Loucy (cell line): Measurements from ENCODE around the gene PDCD2L.

ENCODE experiments used
- EZH2phosphoT487 ChIP-seq: fragments of 200-600 bp; IDR thresholded peaks from 2 replicates; pipeline ENCODE4 v1.6.1; 2018; ENCODE audit warnings: antibody characterized with exemption, mild to moderate bottlenecking, moderate library complexity, borderline replicate concordance
- TF ChIP-seq, protein P1 (sequence below): fragments of 200-600 bp; sonication (generic); conservative IDR thresholded peaks from 2 replicates; pipeline ENCODE4 v1.5.1; 2014; ENCODE audit warnings: mild to moderate bottlenecking, antibody characterized with exemption, low read length

GRCh38 chr19:34363094-34363493 lies 41.1 kb upstream of the PDCD2L start:
- TF ChIP-seq, protein P1, sequence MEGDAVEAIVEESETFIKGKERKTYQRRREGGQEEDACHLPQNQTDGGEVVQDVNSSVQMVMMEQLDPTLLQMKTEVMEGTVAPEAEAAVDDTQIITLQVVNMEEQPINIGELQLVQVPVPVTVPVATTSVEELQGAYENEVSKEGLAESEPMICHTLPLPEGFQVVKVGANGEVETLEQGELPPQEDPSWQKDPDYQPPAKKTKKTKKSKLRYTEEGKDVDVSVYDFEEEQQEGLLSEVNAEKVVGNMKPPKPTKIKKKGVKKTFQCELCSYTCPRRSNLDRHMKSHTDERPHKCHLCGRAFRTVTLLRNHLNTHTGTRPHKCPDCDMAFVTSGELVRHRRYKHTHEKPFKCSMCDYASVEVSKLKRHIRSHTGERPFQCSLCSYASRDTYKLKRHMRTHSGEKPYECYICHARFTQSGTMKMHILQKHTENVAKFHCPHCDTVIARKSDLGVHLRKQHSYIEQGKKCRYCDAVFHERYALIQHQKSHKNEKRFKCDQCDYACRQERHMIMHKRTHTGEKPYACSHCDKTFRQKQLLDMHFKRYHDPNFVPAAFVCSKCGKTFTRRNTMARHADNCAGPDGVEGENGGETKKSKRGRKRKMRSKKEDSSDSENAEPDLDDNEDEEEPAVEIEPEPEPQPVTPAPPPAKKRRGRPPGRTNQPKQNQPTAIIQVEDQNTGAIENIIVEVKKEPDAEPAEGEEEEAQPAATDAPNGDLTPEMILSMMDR = no peak
- TF ChIP-seq EZH2phosphoT487 = no peak
